Neural cell (in vitro differentiated cells): ENCODE measurements around the gene HSPB6. TPM values are rescaled to one million over a fixed set of nuclear protein-coding genes. Genes with fewer than 3 reads are reported as not detected.

Experiments used
- H2AFZ ChIP-seq: fragments of 200-600, 300-800 bp; sonication (generic), shearing (Covaris generic); 2 replicates; pipeline ENCODE4 v1.6.0; 2014; ENCODE audit warnings: low read depth, mild to moderate bottlenecking, antibody characterized with exemption, low read length, moderate library complexity
- H3F3A ChIP-seq: fragments of 200-600 bp; shearing (Covaris generic); 2 replicates; pipeline ENCODE4 v1.6.1; 2016; ENCODE audit warnings: mild to moderate bottlenecking, moderate library complexity, mixed read lengths, antibody characterized with exemption, low read length; ENCODE audit not compliant: insufficient read depth, poor library complexity, severe bottlenecking
- H3K27ac ChIP-seq: fragments of 200-600, 300-800 bp; sonication (generic), shearing (Covaris generic); 2 replicates; pipeline ENCODE4 v1.5.1; 2014; ENCODE audit warnings: mild to moderate bottlenecking, low read length, moderate library complexity
- H3K27me3 ChIP-seq: fragments of 300-800, 200-600 bp; sonication (generic), shearing (Covaris generic); 2 replicates; pipeline ENCODE4 v1.6.0; 2014; ENCODE audit warnings: mild to moderate bottlenecking, low read depth, low read length, moderate library complexity; ENCODE audit not compliant: insufficient read depth
- H3K36me3 ChIP-seq: fragments of 300-800, 200-600 bp; sonication (generic), shearing (Covaris generic); 2 replicates; pipeline ENCODE4 v1.5.1; 2014; ENCODE audit warnings: mild to moderate bottlenecking, antibody characterized with exemption, low read length, moderate library complexity; ENCODE audit not compliant: insufficient read depth
- H3K4me2 ChIP-seq: fragments of 300-800, 200-600 bp; sonication (generic), shearing (Covaris generic); 2 replicates; pipeline ENCODE4 v1.6.0; 2014; ENCODE audit warnings: mild to moderate bottlenecking, low read length
- H3K4me3 ChIP-seq: fragments of 300-800, 200-600 bp; sonication (generic), shearing (Covaris generic); 2 replicates; pipeline ENCODE4 v1.5.1; 2014; ENCODE audit warnings: mild to moderate bottlenecking, low read length, moderate library complexity
- H3K79me2 ChIP-seq: fragments of 200-600 bp; shearing (Covaris generic); replicated peaks from 2 replicates; pipeline ENCODE4 v1.6.0; 2014; ENCODE audit warnings: mild to moderate bottlenecking, low read length, moderate library complexity; ENCODE audit not compliant: insufficient read depth
- H3K9ac ChIP-seq: fragments of 300-800, 200-600 bp; sonication (generic), shearing (Covaris generic); 2 replicates; pipeline ENCODE4 v1.6.1; 2016; ENCODE audit warnings: mild to moderate bottlenecking, low read length, mixed read lengths
- H3K9me2 ChIP-seq: fragments of 200-600 bp; shearing (Covaris generic); 2 replicates; pipeline ENCODE4 v1.6.1; 2016; ENCODE audit warnings: mild to moderate bottlenecking, low read length, mixed read lengths; ENCODE audit not compliant: insufficient read depth
- H3K9me3 ChIP-seq: fragments of 200-600, 300-800 bp; sonication (generic), shearing (Covaris generic); 2 replicates; pipeline ENCODE4 v1.6.1; 2016; ENCODE audit warnings: mild to moderate bottlenecking, mixed run types, low read length, moderate library complexity, mixed read lengths
- H4K20me1 ChIP-seq: fragments of 200-600 bp; shearing (Covaris generic); 2 replicates; pipeline ENCODE4 v1.6.1; 2016; ENCODE audit warnings: mild to moderate bottlenecking, mixed run types; ENCODE audit not compliant: insufficient read depth
- CTCF ChIP-seq: fragments of 450-650 bp; IDR thresholded peaks from 2 replicates; pipeline ENCODE4 v1.5.1; 2014; ENCODE audit warnings: antibody characterized with exemption, mild to moderate bottlenecking, moderate library complexity; ENCODE audit not compliant: poor library complexity, severe bottlenecking
- EP300 ChIP-seq: fragments of 450-650 bp; conservative IDR thresholded peaks from 2 replicates; pipeline ENCODE4 v1.6.1; 2014; ENCODE audit warnings: antibody characterized with exemption, mild to moderate bottlenecking, moderate library complexity; ENCODE audit not compliant: poor library complexity, severe bottlenecking
- EZH2 ChIP-seq: fragments of 200-600, 300-800 bp; shearing (Covaris generic), sonication (generic); IDR thresholded peaks from 2 replicates; pipeline ENCODE4 v1.6.1; 2014; ENCODE audit warnings: antibody characterized with exemption, low read length, borderline replicate concordance, mild to moderate bottlenecking; ENCODE audit not compliant: insufficient read depth, poor library complexity, severe bottlenecking
- MXI1 ChIP-seq: fragments of 450-650 bp; conservative IDR thresholded peaks from 2 replicates; pipeline ENCODE4 v1.6.1; 2014; ENCODE audit warnings: antibody characterized with exemption, mild to moderate bottlenecking; ENCODE audit not compliant: poor library complexity, severe bottlenecking
- POLR2AphosphoS5 ChIP-seq: IDR thresholded peaks from 2 replicates; pipeline ENCODE4 v1.6.1; 2012
- RAD21 ChIP-seq: fragments of 450-650 bp; conservative IDR thresholded peaks from 2 replicates; pipeline ENCODE4 v1.6.1; 2014; ENCODE audit warnings: antibody characterized with exemption, mild to moderate bottlenecking, moderate library complexity
- REST ChIP-seq: IDR thresholded peaks from 2 replicates; pipeline ENCODE4 v1.6.1; 2012; ENCODE audit warnings: borderline replicate concordance
- SMC3 ChIP-seq: fragments of 450-650 bp; conservative IDR thresholded peaks from 2 replicates; pipeline ENCODE4 v1.6.1; 2014; ENCODE audit warnings: antibody characterized with exemption, mild to moderate bottlenecking, moderate library complexity; ENCODE audit not compliant: poor library complexity
- TAF1 ChIP-seq: IDR thresholded peaks from 2 replicates; pipeline ENCODE4 v1.6.1; 2012; ENCODE audit warnings: low read depth
- polyA plus RNA-seq: library from polyadenylated mRNA; depleted of rRNA; stranded (reverse); fragments of >200 nt; gene quantifications from 2 replicates; pipeline ENCODE4 v1.2.3, GENCODE V29; 2014

Gene HSPB6
- polyA plus RNA-seq, 1 donor from 2014 or later = not detected

GRCh38 chr19:35805526-35806102 lies 48.8 kb upstream of the HSPB6 start:
- H3K9me3 ChIP-seq = no peaks in the 10 kb centered on the region
- H4K20me1 ChIP-seq = no peaks in the 10 kb centered on the region
- H3K36me3 ChIP-seq = no peaks in the 10 kb centered on the region
- H3K4me3 ChIP-seq = no peak overlapping the region
- H2AFZ ChIP-seq = no peak overlapping the region
- TF ChIP-seq SMC3 (no peak), REST (no peak), EZH2 (no peak), TAF1 (no peak), POLR2AphosphoS5 (no peak), EP300 (no peak), CTCF (no peak), MXI1 (no peak), RAD21 (no peak)
- H3K9ac ChIP-seq = no peak overlapping the region
- H3F3A ChIP-seq = no peaks in the 10 kb centered on the region
- H3K27me3 ChIP-seq = no peaks in the 10 kb centered on the region
- no peak overlapping the region for H3K27ac ChIP-seq
- no peaks in the 10 kb centered on the region for H3K79me2 ChIP-seq
- H3K4me2 ChIP-seq = no peak overlapping the region
- no peaks in the 10 kb centered on the region for H3K9me2 ChIP-seq

DNA sequence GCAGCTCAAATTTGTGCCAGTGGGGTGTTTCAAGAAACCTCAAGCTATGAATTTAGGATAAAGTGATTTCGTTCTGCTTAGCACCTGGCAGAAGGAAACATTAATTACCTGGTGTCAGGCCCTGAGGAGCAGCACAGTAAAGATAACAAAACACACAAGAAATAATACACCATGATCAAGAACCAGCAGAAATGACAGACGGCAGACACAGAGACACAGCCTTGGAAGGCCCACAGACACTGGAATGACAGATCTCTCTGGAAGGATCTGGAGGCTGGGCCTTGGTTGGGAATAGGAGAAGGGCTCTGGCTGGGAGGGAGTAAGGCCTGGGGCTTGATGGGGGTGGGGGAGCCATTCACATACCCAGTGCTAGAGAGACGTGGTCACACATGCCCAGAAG lies 45.0 kb upstream of the HSPB6 start:
- peaks cover 11% of the 10 kb centered on the region for H3K27me3 ChIP-seq

More for the DNA sequence above, 45.0 kb upstream of the HSPB6 start:
- H3K36me3 ChIP-seq = no peaks in the 10 kb centered on the region
- no peaks in the 10 kb centered on the region for H3K9me3 ChIP-seq
- H3K4me3 ChIP-seq = no peak overlapping the region
- H3F3A ChIP-seq = no peaks in the 10 kb centered on the region
- H3K9ac ChIP-seq = no peak overlapping the region
- no peaks in the 10 kb centered on the region for H3K9me2 ChIP-seq
- no peaks in the 10 kb centered on the region for H4K20me1 ChIP-seq
- no peak for TF ChIP-seq TAF1
- TF ChIP-seq CTCF = no peak
- TF ChIP-seq REST = no peak
- TF ChIP-seq EZH2 = no peak
- no peak for TF ChIP-seq MXI1
- no peak for TF ChIP-seq EP300
- TF ChIP-seq RAD21 = no peak
- no peak for TF ChIP-seq SMC3
- no peak for TF ChIP-seq POLR2AphosphoS5
- H3K27ac ChIP-seq = no peak overlapping the region
- H3K79me2 ChIP-seq = no peaks in the 10 kb centered on the region
- H3K4me2 ChIP-seq = no peak overlapping the region
- no peak overlapping the region for H2AFZ ChIP-seq
